BLaER1 (cell line): Measurements from ENCODE around the gene PLA2G4A.

Source experiments
- H3K27ac ChIP-seq: shearing (Covaris generic); formaldehyde crosslinking; 2 replicates; pipeline ENCODE4 v1.8.1; 2022
- H3K27me3 ChIP-seq: shearing (Covaris generic); formaldehyde crosslinking; 2 replicates; pipeline ENCODE4 v1.8.1; 2022
- H3K36me3 ChIP-seq: shearing (Covaris generic); formaldehyde crosslinking; 2 replicates; pipeline ENCODE4 v1.8.1; 2022
- H3K4me1 ChIP-seq: shearing (Covaris generic); formaldehyde crosslinking; 2 replicates; pipeline ENCODE4 v1.8.1; 2022
- H3K4me2 ChIP-seq: shearing (Covaris generic); formaldehyde crosslinking; 2 replicates; pipeline ENCODE4 v1.8.1; 2022
- H3K4me3 ChIP-seq: shearing (Covaris generic); formaldehyde crosslinking; 2 replicates; pipeline ENCODE4 v1.8.1; 2022
- H3K9ac ChIP-seq: shearing (Covaris generic); formaldehyde crosslinking; 2 replicates; pipeline ENCODE4 v1.8.1; 2022
- H3K9me3 ChIP-seq: shearing (Covaris generic); formaldehyde crosslinking; 2 replicates; pipeline ENCODE4 v1.8.1; 2022
- H4K20me1 ChIP-seq: shearing (Covaris generic); formaldehyde crosslinking; 2 replicates; pipeline ENCODE4 v1.8.1; 2022
- Cebpa-rat ChIP-seq: shearing (Covaris generic); IDR thresholded peaks from 2 replicates; pipeline ENCODE4 v1.8.1; 2022

Gene PLA2G4A

DNA sequence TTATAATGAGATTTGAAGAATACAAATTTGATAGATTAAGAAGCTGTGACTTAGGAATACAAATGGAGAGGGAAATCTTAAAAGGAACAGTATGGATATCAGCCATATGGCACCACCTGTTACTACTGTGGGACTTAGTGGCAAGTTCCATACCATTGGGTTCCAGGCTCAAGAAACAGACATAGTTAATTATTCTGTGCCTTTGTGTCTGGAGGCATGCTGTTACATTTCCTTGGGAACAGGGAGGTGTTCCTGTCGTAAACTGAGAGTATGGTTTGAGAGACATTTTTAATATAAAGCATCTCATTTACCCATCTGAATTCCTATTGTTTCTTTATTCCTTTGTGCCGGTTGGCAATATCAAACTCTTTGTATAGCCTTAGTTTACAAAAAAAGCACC is 15.2 kb downstream of the PLA2G4A start:
- H3K27ac ChIP-seq: no peak overlapping the region
- no peak for TF ChIP-seq Cebpa-rat
- no peak overlapping the region for H3K4me3 ChIP-seq
- H3K27me3 ChIP-seq: no peaks in the 10 kb centered on the region
- H3K4me1 ChIP-seq: no peaks in the 10 kb centered on the region
- H3K4me2 ChIP-seq: no peak overlapping the region
- no peaks in the 10 kb centered on the region for H4K20me1 ChIP-seq
- no peaks in the 10 kb centered on the region for H3K9me3 ChIP-seq
- H3K36me3 ChIP-seq: no peaks in the 10 kb centered on the region
- no peak overlapping the region for H3K9ac ChIP-seq

DNA sequence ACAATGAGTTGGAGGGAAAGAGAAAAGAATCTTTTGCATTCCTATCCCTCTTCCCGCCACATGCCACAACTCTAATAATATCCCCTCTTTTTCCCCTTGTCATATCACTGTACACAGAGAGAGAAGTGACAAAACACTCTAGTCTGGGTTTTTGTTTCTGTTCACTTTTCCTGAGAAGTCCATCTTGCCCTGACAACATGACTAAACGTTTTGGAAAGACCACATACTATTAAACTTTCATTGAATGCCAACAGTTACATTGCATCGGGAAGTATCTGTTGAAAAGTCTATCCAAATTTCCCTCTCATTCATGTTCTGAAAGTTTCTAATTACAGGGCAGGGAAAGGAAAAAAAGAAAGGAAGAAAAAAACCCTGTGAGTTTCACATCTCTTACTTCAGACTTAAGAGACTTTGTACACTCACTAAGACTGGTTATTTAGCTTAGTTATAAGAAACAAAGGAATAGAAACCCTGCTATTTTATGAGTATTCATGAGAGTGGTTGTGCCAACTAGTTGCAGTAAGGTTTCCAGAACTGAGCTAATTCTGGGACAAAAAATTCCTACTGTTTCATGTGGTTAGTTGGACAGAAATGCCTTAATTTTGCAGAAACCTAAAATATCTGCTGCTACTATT is 16.9 kb downstream of the PLA2G4A start:
- Histone ChIP-seq H3K27ac (no peak overlapping the region), H3K36me3 (no peaks in the 10 kb centered on the region), H3K4me1 (no peaks in the 10 kb centered on the region), H3K4me2 (no peak overlapping the region), H3K9ac (no peak overlapping the region), H4K20me1 (no peaks in the 10 kb centered on the region), H3K27me3 (no peaks in the 10 kb centered on the region), H3K9me3 (no peaks in the 10 kb centered on the region), H3K4me3 (no peak overlapping the region)
- no peak for TF ChIP-seq Cebpa-rat

DNA sequence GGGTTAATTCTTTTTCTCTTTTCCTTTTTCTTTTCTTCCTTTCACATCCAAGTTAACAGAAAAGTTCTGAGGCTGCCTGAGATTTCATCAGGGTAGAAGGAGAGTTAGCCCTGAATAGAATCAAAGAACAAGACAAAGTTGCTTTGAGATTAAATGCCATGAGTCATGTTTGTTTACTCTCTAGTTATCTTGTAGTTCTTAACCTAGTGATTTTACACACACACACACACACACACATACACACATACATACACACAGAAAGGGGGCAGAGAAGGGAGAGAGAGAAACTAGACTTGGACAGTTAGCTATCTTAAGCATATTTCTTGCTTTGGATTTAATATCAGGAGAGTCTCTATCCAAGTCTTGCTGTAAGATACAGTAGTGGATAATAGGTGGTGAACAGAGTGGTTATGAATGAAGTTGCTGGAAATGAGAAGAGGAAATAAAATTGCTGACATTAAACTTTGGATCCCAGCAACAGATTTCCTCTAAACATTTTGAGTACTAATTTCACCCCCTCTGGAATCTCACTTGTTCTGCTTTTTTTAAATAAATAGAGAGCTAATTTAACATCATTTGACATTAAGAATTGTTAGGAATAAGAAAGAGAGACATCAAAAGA is 19.9 kb downstream of the PLA2G4A start:
- Histone ChIP-seq H4K20me1 (no peaks in the 10 kb centered on the region), H3K9me3 (no peaks in the 10 kb centered on the region), H3K4me2 (no peak overlapping the region), H3K4me3 (no peak overlapping the region), H3K27ac (no peak overlapping the region), H3K27me3 (no peaks in the 10 kb centered on the region), H3K9ac (no peak overlapping the region), H3K36me3 (no peaks in the 10 kb centered on the region), H3K4me1 (no peaks in the 10 kb centered on the region)
- TF ChIP-seq Cebpa-rat: no peak

DNA sequence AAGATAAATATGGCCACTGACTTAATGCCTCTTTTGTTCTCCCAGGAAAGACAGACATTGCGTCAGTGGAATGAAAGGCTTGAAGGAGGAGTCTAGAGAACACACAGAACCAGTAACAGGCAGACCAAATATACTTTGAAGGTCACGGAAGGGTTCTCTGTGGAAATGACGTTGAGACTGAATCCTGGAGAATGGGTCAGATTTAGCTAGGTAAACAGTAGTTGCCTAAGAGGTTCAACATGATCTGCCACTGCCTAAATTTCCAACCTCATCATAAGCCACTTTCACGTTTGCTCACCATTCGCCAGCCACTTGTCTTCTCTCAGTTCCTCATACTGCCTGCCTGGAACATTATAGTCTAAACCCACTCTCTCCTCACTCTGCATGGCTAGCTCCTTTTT is 20.5 kb downstream of the PLA2G4A start:
- H3K27me3 ChIP-seq: no peaks in the 10 kb centered on the region
- H3K4me2 ChIP-seq: no peak overlapping the region
- no peaks in the 10 kb centered on the region for H3K36me3 ChIP-seq
- H3K4me1 ChIP-seq: no peaks in the 10 kb centered on the region
- H3K9me3 ChIP-seq: no peaks in the 10 kb centered on the region
- no peak overlapping the region for H3K9ac ChIP-seq
- no peak overlapping the region for H3K4me3 ChIP-seq
- no peak overlapping the region for H3K27ac ChIP-seq
- TF ChIP-seq Cebpa-rat: no peak
- no peaks in the 10 kb centered on the region for H4K20me1 ChIP-seq

DNA sequence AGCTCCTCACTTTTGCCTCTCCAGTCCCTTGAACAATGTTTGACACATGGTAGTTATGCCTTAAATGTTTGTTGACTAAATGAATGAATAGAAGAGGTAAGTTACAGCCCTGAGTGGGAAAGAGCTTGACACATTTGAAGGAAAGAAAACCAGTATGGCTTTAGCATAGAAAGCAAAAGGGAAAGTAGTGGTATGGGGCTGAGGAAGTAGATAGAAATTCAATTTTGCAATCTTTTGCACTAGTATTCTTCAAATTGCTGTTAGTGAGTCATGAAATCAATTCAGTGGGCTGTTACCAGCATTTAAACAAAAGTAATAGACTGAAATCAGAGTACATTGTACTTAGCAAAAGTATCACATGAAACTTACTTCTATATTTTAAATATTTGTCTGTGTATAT is 21.1 kb downstream of the PLA2G4A start:
- H3K36me3 ChIP-seq: no peaks in the 10 kb centered on the region
- H3K9me3 ChIP-seq: no peaks in the 10 kb centered on the region
- TF ChIP-seq Cebpa-rat: no peak
- H3K4me1 ChIP-seq: no peaks in the 10 kb centered on the region
- no peak overlapping the region for H3K4me2 ChIP-seq
- H3K4me3 ChIP-seq: no peak overlapping the region
- H3K27ac ChIP-seq: no peak overlapping the region
- no peaks in the 10 kb centered on the region for H4K20me1 ChIP-seq
- no peak overlapping the region for H3K9ac ChIP-seq
- no peaks in the 10 kb centered on the region for H3K27me3 ChIP-seq

DNA sequence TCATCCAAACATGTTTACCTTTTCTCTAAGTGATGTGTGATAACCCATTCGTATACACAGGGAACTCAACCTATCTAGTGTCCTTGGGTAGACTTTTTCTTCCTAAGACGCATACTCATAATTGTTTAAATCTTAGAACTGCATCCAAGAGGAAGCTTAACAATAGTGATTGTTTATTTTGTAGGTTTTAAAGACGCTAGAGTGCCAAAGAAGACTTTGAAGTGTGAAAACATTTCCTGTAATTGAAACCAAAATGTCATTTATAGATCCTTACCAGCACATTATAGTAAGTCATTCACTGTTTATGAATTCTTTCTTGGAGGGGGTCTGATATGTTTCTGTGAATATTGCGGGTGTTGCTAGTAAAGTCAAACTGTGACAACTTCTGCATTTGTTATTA is 25.4 kb downstream of the PLA2G4A start:
- Histone ChIP-seq H3K9me3 (no peaks in the 10 kb centered on the region), H3K4me3 (no peak overlapping the region), H3K27ac (no peak overlapping the region), H3K4me1 (no peaks in the 10 kb centered on the region), H4K20me1 (no peaks in the 10 kb centered on the region), H3K9ac (no peak overlapping the region), H3K27me3 (no peaks in the 10 kb centered on the region), H3K36me3 (no peaks in the 10 kb centered on the region), H3K4me2 (no peak overlapping the region)
- TF ChIP-seq Cebpa-rat: no peak

DNA sequence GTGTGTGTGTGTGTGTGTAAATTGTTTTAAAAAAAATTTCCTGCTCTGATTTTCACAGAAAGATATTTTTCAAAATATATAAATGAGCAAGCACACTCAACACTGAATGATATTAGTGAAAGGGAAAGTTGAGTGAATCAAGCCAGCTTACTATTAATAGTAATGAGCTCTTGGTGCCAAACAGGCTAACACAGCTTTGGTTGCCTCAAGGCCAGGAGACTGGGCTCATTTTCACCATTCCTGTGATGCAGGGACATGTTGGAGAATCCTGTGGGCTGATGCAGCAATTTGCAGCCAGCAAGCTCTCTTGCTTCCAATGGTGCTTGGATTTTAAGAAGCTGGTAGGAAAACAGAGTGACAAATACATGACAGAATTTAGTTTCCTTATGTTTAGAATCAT is 30.2 kb downstream of the PLA2G4A start:
- Histone ChIP-seq H3K36me3 (no peaks in the 10 kb centered on the region), H4K20me1 (no peaks in the 10 kb centered on the region), H3K4me3 (no peak overlapping the region), H3K27ac (no peak overlapping the region), H3K9ac (no peak overlapping the region), H3K4me1 (no peaks in the 10 kb centered on the region), H3K4me2 (no peak overlapping the region), H3K9me3 (no peaks in the 10 kb centered on the region), H3K27me3 (no peaks in the 10 kb centered on the region)
- no peak for TF ChIP-seq Cebpa-rat

DNA sequence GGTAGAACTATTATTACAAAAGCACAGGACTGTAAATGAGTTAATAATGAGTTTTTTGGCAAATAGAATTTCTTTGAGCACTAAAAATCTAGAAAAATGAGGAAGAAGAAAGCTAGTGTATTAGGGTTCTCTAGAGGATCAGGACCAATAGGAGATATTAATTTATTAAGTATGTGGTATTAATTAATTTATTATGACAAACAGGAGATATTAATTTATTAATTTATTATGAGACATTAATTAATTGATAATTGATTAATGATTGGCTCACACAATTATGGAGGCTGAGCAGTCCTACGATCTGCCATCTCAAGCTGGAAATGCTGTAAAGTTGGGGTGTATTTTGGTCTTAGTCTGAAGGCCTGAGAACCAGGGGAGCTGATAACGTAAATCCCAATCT is 31.2 kb downstream of the PLA2G4A start:
- Histone ChIP-seq H4K20me1 (no peaks in the 10 kb centered on the region), H3K9ac (no peak overlapping the region), H3K4me1 (no peaks in the 10 kb centered on the region), H3K36me3 (no peaks in the 10 kb centered on the region), H3K4me2 (no peak overlapping the region), H3K27ac (no peak overlapping the region), H3K9me3 (no peaks in the 10 kb centered on the region), H3K4me3 (no peak overlapping the region), H3K27me3 (no peaks in the 10 kb centered on the region)
- TF ChIP-seq Cebpa-rat: no peak

DNA sequence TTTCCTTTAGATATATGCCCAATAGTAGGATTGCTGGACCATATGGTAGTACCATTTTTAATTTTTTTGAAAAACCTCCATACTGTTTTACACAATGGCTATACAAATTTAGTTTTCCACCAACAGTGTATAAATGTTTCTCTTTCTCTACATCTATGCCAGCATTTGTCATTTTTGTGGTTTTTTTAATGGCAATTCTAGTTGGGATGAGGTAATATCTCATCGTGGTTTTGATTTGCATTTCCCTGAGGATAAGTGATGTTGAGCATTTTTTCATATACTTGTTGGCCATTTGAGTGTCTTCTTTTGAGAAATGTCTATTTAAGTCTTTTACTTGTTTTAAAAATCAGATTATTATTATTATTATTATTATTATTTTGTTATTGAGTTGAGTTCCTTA is 35.5 kb downstream of the PLA2G4A start:
- H3K9ac ChIP-seq: no peak overlapping the region

DNA sequence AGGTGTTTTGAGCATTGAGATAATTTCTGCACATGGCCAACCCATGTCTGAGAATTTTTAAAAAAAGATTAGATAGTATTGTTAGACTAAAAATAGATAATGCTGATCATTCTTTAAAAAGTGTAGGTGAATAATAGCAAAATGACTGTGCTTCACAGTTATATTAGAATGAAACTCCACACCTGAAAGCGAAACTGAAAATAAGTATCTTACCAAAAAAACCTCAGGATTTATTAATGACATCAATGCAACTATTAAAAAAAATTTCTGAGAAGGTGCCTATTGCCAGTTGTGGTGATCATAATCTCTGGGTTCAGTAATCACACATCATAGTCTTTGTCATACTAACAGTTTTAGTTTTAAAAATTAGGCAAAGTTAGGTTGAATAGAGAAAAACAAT is 36.5 kb downstream of the PLA2G4A start:
- no peaks in the 10 kb centered on the region for H3K9me3 ChIP-seq
- no peak overlapping the region for H3K9ac ChIP-seq
- no peak overlapping the region for H3K4me2 ChIP-seq
- TF ChIP-seq Cebpa-rat: no peak
- no peaks in the 10 kb centered on the region for H3K27me3 ChIP-seq
- no peaks in the 10 kb centered on the region for H3K36me3 ChIP-seq
- H3K27ac ChIP-seq: no peak overlapping the region
- H3K4me3 ChIP-seq: no peak overlapping the region
- no peaks in the 10 kb centered on the region for H3K4me1 ChIP-seq
- H4K20me1 ChIP-seq: no peaks in the 10 kb centered on the region

More for the DNA sequence above, 35.5 kb downstream of the PLA2G4A start:
- Histone ChIP-seq H3K9me3 (no peaks in the 10 kb centered on the region), H3K4me3 (no peak overlapping the region), H3K4me1 (no peaks in the 10 kb centered on the region), H3K27me3 (no peaks in the 10 kb centered on the region), H4K20me1 (no peaks in the 10 kb centered on the region), H3K27ac (no peak overlapping the region), H3K36me3 (no peaks in the 10 kb centered on the region), H3K4me2 (no peak overlapping the region)
- TF ChIP-seq Cebpa-rat: no peak

DNA sequence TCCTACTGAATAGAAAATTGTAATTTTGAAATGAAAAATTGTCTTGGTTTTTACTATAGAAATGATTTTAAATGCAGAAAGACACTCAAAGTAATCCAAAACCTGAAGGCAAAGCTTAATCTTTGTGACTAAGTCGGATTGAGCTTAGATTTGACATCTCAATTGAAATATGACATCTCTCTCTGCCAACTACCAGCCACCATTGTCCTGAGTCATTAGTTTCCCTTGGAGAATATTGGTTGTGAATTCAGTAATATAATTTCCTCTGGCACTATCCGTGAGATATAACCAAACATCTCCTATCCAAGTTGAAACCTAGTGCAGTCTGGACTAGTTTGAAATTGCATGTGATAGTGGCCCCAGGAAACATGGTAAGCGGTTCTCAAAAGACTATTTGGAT is 37.1 kb downstream of the PLA2G4A start:
- Histone ChIP-seq H3K9ac (no peak overlapping the region), H3K27me3 (no peaks in the 10 kb centered on the region), H4K20me1 (no peaks in the 10 kb centered on the region), H3K4me3 (no peak overlapping the region), H3K9me3 (no peaks in the 10 kb centered on the region), H3K4me1 (no peaks in the 10 kb centered on the region), H3K36me3 (no peaks in the 10 kb centered on the region), H3K4me2 (no peak overlapping the region), H3K27ac (no peak overlapping the region)
- TF ChIP-seq Cebpa-rat: no peak
